ENCODE measurements around the gene ICA1. TPM values are rescaled to one million over a fixed set of nuclear protein-coding genes. Genes with fewer than 3 reads are reported as not detected.

ICA1 gene
- total and polyA plus RNA-seq, 2 of the 4 experiments (the other 2 are of a cell fraction) = not detected

GRCh38 chr7:8125680-8126444 is 136.1 kb downstream of the ICA1 start:
- TF ChIP-seq RFX5 (IDR thresholded peaks at IDR 0.05; ENCODE audit: low read depth, low read length) (no peak), CEBPB (IDR thresholded peaks at IDR 0.05; ENCODE audit: low read depth, low read length) (no peak), MXI1 (IDR thresholded peaks at IDR 0.05; ENCODE audit: borderline replicate concordance, low read depth, low read length) (no peak), USF2 (IDR thresholded peaks at IDR 0.05; ENCODE audit: low read depth, low read length) (no peak), RCOR1 (IDR thresholded peaks at IDR 0.05; ENCODE audit: insufficient replicate concordance, low read length) (no peak), MAFK (IDR thresholded peaks at IDR 0.05; ENCODE audit: low read depth, low read length) (no peak), RAD21 (IDR thresholded peaks at IDR 0.05; ENCODE audit: low read length) (no peak), POLR2A (IDR thresholded peaks at IDR 0.05; ENCODE audit: low read depth, low read length) (no peak), BHLHE40 (IDR thresholded peaks at IDR 0.05; ENCODE audit: low read depth, low read length) (no peak), ELK1 (IDR thresholded peaks at IDR 0.05; ENCODE audit: borderline replicate concordance, low read depth, low read length) (no peak)
- TF ChIP-seq, protein P1, sequence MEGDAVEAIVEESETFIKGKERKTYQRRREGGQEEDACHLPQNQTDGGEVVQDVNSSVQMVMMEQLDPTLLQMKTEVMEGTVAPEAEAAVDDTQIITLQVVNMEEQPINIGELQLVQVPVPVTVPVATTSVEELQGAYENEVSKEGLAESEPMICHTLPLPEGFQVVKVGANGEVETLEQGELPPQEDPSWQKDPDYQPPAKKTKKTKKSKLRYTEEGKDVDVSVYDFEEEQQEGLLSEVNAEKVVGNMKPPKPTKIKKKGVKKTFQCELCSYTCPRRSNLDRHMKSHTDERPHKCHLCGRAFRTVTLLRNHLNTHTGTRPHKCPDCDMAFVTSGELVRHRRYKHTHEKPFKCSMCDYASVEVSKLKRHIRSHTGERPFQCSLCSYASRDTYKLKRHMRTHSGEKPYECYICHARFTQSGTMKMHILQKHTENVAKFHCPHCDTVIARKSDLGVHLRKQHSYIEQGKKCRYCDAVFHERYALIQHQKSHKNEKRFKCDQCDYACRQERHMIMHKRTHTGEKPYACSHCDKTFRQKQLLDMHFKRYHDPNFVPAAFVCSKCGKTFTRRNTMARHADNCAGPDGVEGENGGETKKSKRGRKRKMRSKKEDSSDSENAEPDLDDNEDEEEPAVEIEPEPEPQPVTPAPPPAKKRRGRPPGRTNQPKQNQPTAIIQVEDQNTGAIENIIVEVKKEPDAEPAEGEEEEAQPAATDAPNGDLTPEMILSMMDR (conservative IDR thresholded peaks at IDR 0.05; ENCODE audit: low read depth, low read length) = no peak
- Histone ChIP-seq H2BK120ac (ENCODE audit: low read depth, low read length) (no peak overlapping the region), H2AK5ac (ENCODE audit: low read depth, low read length) (no peak overlapping the region), H4K91ac (ENCODE audit: insufficient read depth, low read depth, low read length) (no peak overlapping the region), H3K27ac (ENCODE audit: insufficient read depth, low read length) (no peak overlapping the region), H2BK20ac (ENCODE audit: low read depth, low read length) (no peak overlapping the region), H3K4me1 (ENCODE audit: control insufficient read depth, insufficient read depth, low read length) (no peaks in the 10 kb centered on the region), H3K79me1 (ENCODE audit: low read depth in 1 of 2, low read length in 2 of 2) (no peaks in the 10 kb centered on the region), H3K27me3 (ENCODE audit: control insufficient read depth, insufficient read depth, low read length) (peaks cover 2% of the 10 kb centered on the region), H3K4me2 (ENCODE audit: low read depth, low read length) (no peak overlapping the region), H3K4me3 (ENCODE audit: insufficient read depth, low read depth, low read length) (no peak overlapping the region), H4K20me1 (ENCODE audit: insufficient read depth, low read length) (no peaks in the 10 kb centered on the region), H3K9ac (ENCODE audit: low read depth, low read length) (no peak overlapping the region), H3K18ac (ENCODE audit: low read depth, low read length) (no peak overlapping the region), H2BK5ac (ENCODE audit: low read depth, low read length, poor library complexity, severe bottlenecking) (no peak overlapping the region), H3K9me1 (ENCODE audit: insufficient read depth, low read length) (no peaks in the 10 kb centered on the region), H3K9me3 (ENCODE audit: control insufficient read depth, insufficient read depth, low read length) (no peaks in the 10 kb centered on the region), H3K14ac (replicated peaks; ENCODE audit: low read depth, low read length) (no peak overlapping the region), H4K8ac (ENCODE audit: low read depth in 2 of 2, low read length in 2 of 2) (no peak overlapping the region), H2AK9ac (replicated peaks; ENCODE audit: low read depth, low read length, poor library complexity) (no peak overlapping the region), H2AFZ (replicated peaks; ENCODE audit: low read length, poor library complexity) (peak overlapping the region; percentile 8), H2BK15ac (ENCODE audit: low read depth, low read length) (no peak overlapping the region), H3K56ac (ENCODE audit: extremely low read depth, insufficient read depth, low read length) (no peak overlapping the region), H3K36me3 (ENCODE audit: control insufficient read depth, insufficient read depth, low read length) (no peaks in the 10 kb centered on the region), H4K5ac (ENCODE audit: low read depth, low read length) (no peak overlapping the region), H3K23ac (ENCODE audit: low read depth, low read length) (no peak overlapping the region), H3K4ac (ENCODE audit: low read depth, low read length) (no peak overlapping the region)
- no peak for ATAC-seq (ENCODE audit: low read depth)
- ChIA-PET POLR2A (ENCODE audit: unreplicated experiment) (no interaction called here), CTCF (no interaction called here)
- intact Hi-C loops (cut with micrococcal nuclease) (no loop called here), in situ Hi-C loops (cut with MboI; ENCODE audit: low sequenced_read_pairs) (no loop called here), dilution Hi-C loops (cut with HindIII; ENCODE audit: low sequenced_read_pairs, unreplicated experiment) (no loop called here)
- no TSS peak for BruUV-seq (replicated peaks)
- no CpG with 5 or more reads among the region's 8 CpGs for WGBS, 2 experiments (ENCODE audit: extremely low coverage in 2 of 2, insufficient read length in 1 of 2)
- no peak for DNase-seq

Measured in IMR-90 (cell line).